ENCODE results near the gene COX4I1. TPM values are rescaled to one million over a fixed set of nuclear protein-coding genes. Genes with fewer than 3 reads are reported as not detected.

COX4I1 gene
- total RNA-seq, 2 donors from 2014 or later = 397 to 558 TPM

GRCh38 chr16:85761861-85762260, 37.6 kb upstream of the COX4I1 start:
- ATAC-seq = no peak

GRCh38 chr16:85762970-85763369, 36.5 kb upstream of the COX4I1 start:
- no peaks in the 10 kb centered on the region for H3K36me3 Mint-ChIP-seq
- DNase-seq (ENCODE audit: low spot score in 2 of 2) = no peak
- no peak for ATAC-seq
- H3K27ac Mint-ChIP-seq = no peak overlapping the region
- H3K9me3 Mint-ChIP-seq = no peaks in the 10 kb centered on the region

More at GRCh38 chr16:85761861-85762260, 37.6 kb upstream of the COX4I1 start:
- Mint-ChIP-seq H3K9me3 (no peaks in the 10 kb centered on the region), H3K36me3 (no peaks in the 10 kb centered on the region), H3K27ac (no peak overlapping the region)
- no peak for DNase-seq (ENCODE audit: low spot score in 2 of 2)

- Mint-ChIP-seq H3K9me3 (no peaks in the 10 kb centered on the region), H3K36me3 (no peaks in the 10 kb centered on the region), H3K27ac (no peak overlapping the region)
- DNase-seq (ENCODE audit: low spot score in 2 of 2) = no peak
- no peak for ATAC-seq
These were observed 35.9 kb upstream of the COX4I1 start for GRCh38 chr16:85763616-85764015.

- H3K9me3 Mint-ChIP-seq = no peaks in the 10 kb centered on the region
- H3K36me3 Mint-ChIP-seq = no peaks in the 10 kb centered on the region
- no peak overlapping the region for H3K27ac Mint-ChIP-seq
- ATAC-seq (no peak), DNase-seq (ENCODE audit: low spot score in 2 of 2) (no peak)
These were observed 34.3 kb upstream of the COX4I1 start for GRCh38 chr16:85765211-85765610.

- H3K36me3 Mint-ChIP-seq = no peaks in the 10 kb centered on the region
- H3K27ac Mint-ChIP-seq = peak overlapping the region in 1 of 2 donors; percentile 44
- DNase-seq (ENCODE audit: low spot score in 2 of 2) (no peak), ATAC-seq (no peak)
- H3K9me3 Mint-ChIP-seq = no peaks in the 10 kb centered on the region
These were observed 33.7 kb upstream of the COX4I1 start for GRCh38 chr16:85765767-85766166.

- H3K36me3 Mint-ChIP-seq = no peaks in the 10 kb centered on the region
- ATAC-seq (no peak), DNase-seq (ENCODE audit: low spot score in 2 of 2) (no peak)
- no peaks in the 10 kb centered on the region for H3K9me3 Mint-ChIP-seq
- H3K27ac Mint-ChIP-seq = peak overlapping the region in 1 of 2 donors; percentile 82
These were observed 32.0 kb upstream of the COX4I1 start for GRCh38 chr16:85767531-85767930.

GRCh38 chr16:85768199-85768598, 31.3 kb upstream of the COX4I1 start:
- ATAC-seq = no peak
- no peak for DNase-seq (ENCODE audit: low spot score in 2 of 2)
- H3K36me3 Mint-ChIP-seq = no peaks in the 10 kb centered on the region
- H3K27ac Mint-ChIP-seq = no peak overlapping the region
- no peaks in the 10 kb centered on the region for H3K9me3 Mint-ChIP-seq

GRCh38 chr16:85770741-85771140, 28.8 kb upstream of the COX4I1 start:
- no peak for DNase-seq (ENCODE audit: low spot score in 2 of 2)
- ATAC-seq = no peak
- H3K36me3 Mint-ChIP-seq = no peaks in the 10 kb centered on the region
- H3K27ac Mint-ChIP-seq = no peak overlapping the region
- H3K9me3 Mint-ChIP-seq = no peaks in the 10 kb centered on the region

- H3K36me3 Mint-ChIP-seq = no peaks in the 10 kb centered on the region
- ATAC-seq = no peak
These were observed 26.5 kb upstream of the COX4I1 start for GRCh38 chr16:85773044-85773443.

GRCh38 chr16:85774136-85774535, 25.4 kb upstream of the COX4I1 start:
- no peak for DNase-seq (ENCODE audit: low spot score in 2 of 2)
- no peaks in the 10 kb centered on the region for H3K36me3 Mint-ChIP-seq
- no peaks in the 10 kb centered on the region for H3K9me3 Mint-ChIP-seq
- ATAC-seq = no peak
- H3K27ac Mint-ChIP-seq = no peak overlapping the region

More at GRCh38 chr16:85773044-85773443, 26.5 kb upstream of the COX4I1 start:
- H3K27ac Mint-ChIP-seq = no peak overlapping the region
- H3K9me3 Mint-ChIP-seq = no peaks in the 10 kb centered on the region
- DNase-seq (ENCODE audit: low spot score in 2 of 2) = no peak

GRCh38 chr16:85774811-85775210, 24.7 kb upstream of the COX4I1 start:
- H3K36me3 Mint-ChIP-seq = peaks cover 0 to 4% of the 10 kb centered on the region in 2 donors
- ATAC-seq = no peak
- no peak for DNase-seq (ENCODE audit: low spot score in 2 of 2)
- H3K27ac Mint-ChIP-seq = no peak overlapping the region
- no peaks in the 10 kb centered on the region for H3K9me3 Mint-ChIP-seq

GRCh38 chr16:85777583-85778310, 21.7 kb upstream of the COX4I1 start:
- H3K9me3 Mint-ChIP-seq = no peaks in the 10 kb centered on the region
- H3K36me3 Mint-ChIP-seq = peaks cover 0 to 8% of the 10 kb centered on the region in 2 donors

GRCh38 chr16:85778873-85779272, 20.6 kb upstream of the COX4I1 start:
- DNase-seq (ENCODE audit: low spot score in 2 of 2) (no peak), ATAC-seq (peak; percentile 53 to 67)

More at GRCh38 chr16:85777583-85778310, 21.7 kb upstream of the COX4I1 start:
- DNase-seq (ENCODE audit: low spot score in 2 of 2) = no peak
- ATAC-seq = no peak
- H3K27ac Mint-ChIP-seq = peak overlapping the region; percentile 30 to 36

GRCh38 chr16:85780281-85780680, 19.2 kb upstream of the COX4I1 start:
- Mint-ChIP-seq H3K36me3 (peaks cover 0 to 8% of the 10 kb centered on the region in 2 donors), H3K27ac (peak overlapping the region in 1 of 2 donors; percentile 58), H3K9me3 (no peaks in the 10 kb centered on the region)
- ATAC-seq (no peak), DNase-seq (ENCODE audit: low spot score in 2 of 2) (no peak)

More at GRCh38 chr16:85778873-85779272, 20.6 kb upstream of the COX4I1 start:
- no peaks in the 10 kb centered on the region for H3K9me3 Mint-ChIP-seq
- H3K27ac Mint-ChIP-seq = peak overlapping the region in 1 of 2 donors; percentile 65
- H3K36me3 Mint-ChIP-seq = peaks cover 0 to 8% of the 10 kb centered on the region in 2 donors

- peaks cover 0 to 8% of the 10 kb centered on the region in 2 donors for H3K36me3 Mint-ChIP-seq
- DNase-seq (ENCODE audit: low spot score in 2 of 2) = no peak
- no peak overlapping the region for H3K27ac Mint-ChIP-seq
- H3K9me3 Mint-ChIP-seq = no peaks in the 10 kb centered on the region
- ATAC-seq = no peak
These were observed 18.3 kb upstream of the COX4I1 start for GRCh38 chr16:85781156-85781555.

- Mint-ChIP-seq H3K27ac (peak overlapping the region; percentile 1 to 7), H3K9me3 (no peaks in the 10 kb centered on the region), H3K36me3 (peaks cover 0 to 8% of the 10 kb centered on the region in 2 donors)
- ATAC-seq (no peak), DNase-seq (ENCODE audit: low spot score in 2 of 2) (no peak)
These were observed 17.7 kb upstream of the COX4I1 start for GRCh38 chr16:85781695-85782370.

- peak overlapping the region; percentile 7 to 93 for H3K27ac Mint-ChIP-seq
- ATAC-seq (no peak), DNase-seq (ENCODE audit: low spot score in 2 of 2) (no peak)
- H3K9me3 Mint-ChIP-seq = no peaks in the 10 kb centered on the region
- peaks cover 0 to 8% of the 10 kb centered on the region in 2 donors for H3K36me3 Mint-ChIP-seq
These were observed 17.0 kb upstream of the COX4I1 start for GRCh38 chr16:85782451-85782850.

Measured in activated naive CD4-positive, alpha-beta T cell treated with anti-CD3 and anti-CD28 coated beads, Interleukin-2, amount 50 U/mL, for 72 hours (primary cell).